HG02763 (cell line): ENCODE data around the gene TSSC4.

Experiments
- ATAC-seq: cut with Tn5 transposase; IDR thresholded peaks from one replicate; pipeline ENCODE4 v1.9.1; 2021; ENCODE audit warnings: mild to moderate bottlenecking, moderate library complexity; ENCODE audit not compliant: unreplicated experiment

Gene TSSC4

GRCh38 chr11:2431395-2431794 is 30.8 kb downstream of the TSSC4 start:
- no peak for ATAC-seq

- ATAC-seq = no peak
Measured at GRCh38 chr11:2432171-2432621, 31.6 kb downstream of the TSSC4 start.

GRCh38 chr11:2432628-2433071 is 32.1 kb downstream of the TSSC4 start:
- no peak for ATAC-seq

- no peak for ATAC-seq
Measured at GRCh38 chr11:2433106-2433925, 32.8 kb downstream of the TSSC4 start.

GRCh38 chr11:2434008-2434407 is 33.5 kb downstream of the TSSC4 start:
- ATAC-seq = no peak

GRCh38 chr11:2434506-2435255 is 34.1 kb downstream of the TSSC4 start:
- no peak for ATAC-seq

- ATAC-seq = no peak
Measured at GRCh38 chr11:2435288-2436012, 34.9 kb downstream of the TSSC4 start.

- no peak for ATAC-seq
Measured at GRCh38 chr11:2436013-2436520, 35.5 kb downstream of the TSSC4 start.

GRCh38 chr11:2436521-2437031 is 36.0 kb downstream of the TSSC4 start:
- ATAC-seq = no peak

- no peak for ATAC-seq
Measured at GRCh38 chr11:2437516-2437915, 37.0 kb downstream of the TSSC4 start.

GRCh38 chr11:2439820-2440219 is 39.3 kb downstream of the TSSC4 start:
- no peak for ATAC-seq

- ATAC-seq = no peak
Measured at GRCh38 chr11:2440646-2441045, 40.1 kb downstream of the TSSC4 start.

GRCh38 chr11:2441171-2441570 is 40.6 kb downstream of the TSSC4 start:
- no peak for ATAC-seq

GRCh38 chr11:2442589-2442988 is 42.0 kb downstream of the TSSC4 start:
- no peak for ATAC-seq

- ATAC-seq = no peak
Measured at GRCh38 chr11:2443406-2443805, 42.9 kb downstream of the TSSC4 start.

GRCh38 chr11:2443881-2444820 is 43.6 kb downstream of the TSSC4 start, which contains the start of gene TRPM5:
TSS of gene TRPM5 (minus strand) at chr11:2444514. CDS start at chr11:2423036, 21,478 bp downstream.
- ATAC-seq = no peak

GRCh38 chr11:2444821-2445745 is 44.5 kb downstream of the TSSC4 start, which contains the start of gene KCNQ1:
TSS of gene KCNQ1 (plus strand) at chr11:2445008. CDS start at chr11:2445099, 91 bp downstream.
- no peak for ATAC-seq

GRCh38 chr11:2445746-2446551 is 45.4 kb downstream of the TSSC4 start:
- no peak for ATAC-seq
